NCI-H187 (cell line): Measurements from ENCODE around the gene SMARCD3.

Source experiments
- DNase-seq, 2 experiments: peaks; one replicate each; lab custom pipeline; 2025; lab: John Stamatoyannopoulos, UW

SMARCD3 gene

GRCh38 chr7:151236406-151236805 lies 12.1 kb downstream of the SMARCD3 start:
- no peak for DNase-seq

- no peak for DNase-seq
These were observed 13.3 kb downstream of the SMARCD3 start for GRCh38 chr7:151235091-151235787.

- no peak for DNase-seq
These were observed 14.7 kb downstream of the SMARCD3 start for GRCh38 chr7:151233804-151234203.

GRCh38 chr7:151232917-151233701 lies 15.4 kb downstream of the SMARCD3 start:
- DNase-seq, result no peak

GRCh38 chr7:151232091-151232916 lies 16.2 kb downstream of the SMARCD3 start, which contains the start of gene CHPF2:
Gene CHPF2 (plus strand): TSS chr7:151232483. CDS start chr7:151234012, 1,529 bp downstream.
- peak; percentile 38 to 81 for DNase-seq

- no peak for DNase-seq
These were observed 17.4 kb downstream of the SMARCD3 start for GRCh38 chr7:151231080-151231479.

- DNase-seq, result no peak
These were observed 19.2 kb downstream of the SMARCD3 start for GRCh38 chr7:151229249-151229648.

GRCh38 chr7:151228024-151228866 lies 20.2 kb downstream of the SMARCD3 start:
- DNase-seq, result no peak

- DNase-seq, result peak; percentile 98 to 99
These were observed 21.4 kb downstream of the SMARCD3 start, which contains the start of gene ABCF2 for GRCh38 chr7:151226875-151227782. Gene ABCF2 (minus strand): TSS chr7:151227205. CDS start chr7:151226458, 747 bp downstream.

GRCh38 chr7:151226560-151226874 lies 22.0 kb downstream of the SMARCD3 start:
- no peak for DNase-seq

GRCh38 chr7:151225948-151226510 lies 22.5 kb downstream of the SMARCD3 start:
- no peak for DNase-seq

GRCh38 chr7:151223728-151224127 lies 24.8 kb downstream of the SMARCD3 start:
- no peak for DNase-seq

GRCh38 chr7:151218170-151218569 lies 30.3 kb downstream of the SMARCD3 start:
- no peak for DNase-seq

GRCh38 chr7:151215396-151215795 lies 33.1 kb downstream of the SMARCD3 start:
- no peak for DNase-seq

- no peak for DNase-seq
These were observed 34.7 kb downstream of the SMARCD3 start for GRCh38 chr7:151213826-151214225.

- DNase-seq, result no peak
These were observed 35.9 kb downstream of the SMARCD3 start for GRCh38 chr7:151212626-151213025.

GRCh38 chr7:151211155-151211772 lies 37.2 kb downstream of the SMARCD3 start:
- no peak for DNase-seq

GRCh38 chr7:151210087-151210854 lies 38.2 kb downstream of the SMARCD3 start, which contains the start of gene H2BK1:
Gene H2BK1 (minus strand): TSS chr7:151210488. CDS start chr7:151210318, 170 bp downstream.
- no peak for DNase-seq

GRCh38 chr7:151209588-151209987 lies 38.9 kb downstream of the SMARCD3 start:
- no peak for DNase-seq
